ENCODE data around the gene FOXN3.
"Not testable (repeated sequence)": the region's sequence is repeated elsewhere in the genome, so short reads cannot be mapped to it uniquely, and the experiment has no call there.

FOXN3 gene

GRCh38 chr14:89117012-89117411, 300.0 kb downstream of the FOXN3 start:
- no peak for DNase-seq

- no peak for DNase-seq
Measured at GRCh38 chr14:89114109-89114508, 302.9 kb downstream of the FOXN3 start.

- no peak for DNase-seq
Measured at GRCh38 chr14:89112720-89113119, 304.3 kb downstream of the FOXN3 start.

- DNase-seq, result not testable (repeated sequence)
Measured at GRCh38 chr14:89111766-89112543, 305.1 kb downstream of the FOXN3 start.

- not testable (repeated sequence) for DNase-seq
Measured at GRCh38 chr14:89111232-89111631, 305.8 kb downstream of the FOXN3 start.

GRCh38 chr14:89110110-89110509, 306.9 kb downstream of the FOXN3 start:
- no peak for DNase-seq

- DNase-seq, result no peak
Measured at GRCh38 chr14:89108608-89109007, 308.4 kb downstream of the FOXN3 start.

GRCh38 chr14:89107626-89108025, 309.4 kb downstream of the FOXN3 start:
- DNase-seq, result no peak
